Spleen (tissue), 7 donors: ENCODE data around the gene PARD3.

Experiments
- CTCF ChIP-seq, 11 experiments: fragments of 200-600 bp in 7 of 11; fragments of 450-650 bp in 4 of 11; sonication (generic) in 4 of 11; IDR thresholded peaks in 8 of 11; conservative IDR thresholded peaks in 3 of 11; 1 replicate in 7 of 11; 2 replicates in 4 of 11; pipeline versions ENCODE4 v1.4.0 to v1.8.0; 2016 to 2021; ENCODE audit warnings: antibody characterized with exemption in 11 of 11, inconsistent platforms in 4 of 11, mild to moderate bottlenecking in 1 of 11
- POLR2AphosphoS5 ChIP-seq, 3 donors: sonication (generic); formaldehyde crosslinking; IDR thresholded peaks; one replicate each; pipeline ENCODE4 v1.5.1; 2017; ENCODE audit warnings: antibody characterized with exemption in 3 of 3
- donor health status: DM: no; HTN: no; CAD: no; lungs with moderate emphysema.
- donor health status: DM: no; HTN: no; CAD: no.
- donor health status: DM: no; HTN: no; CAD: no.

- TF ChIP-seq CTCF (IDR thresholded peaks at IDR 0.05 in 8 of 11, conservative IDR thresholded peaks at IDR 0.05 in 3 of 11), result no peak
- no peak for TF ChIP-seq POLR2AphosphoS5 (IDR thresholded peaks at IDR 0.05)
These were observed 274.6 kb downstream of the PARD3 start for GRCh38 chr10:34540492-34540891.
